Measurements from ENCODE around the gene ITIH3. TPM values are rescaled to one million over a fixed set of nuclear protein-coding genes. Genes with fewer than 3 reads are reported as not detected.

The ITIH3 gene
- total RNA-seq, 1 experiment from 2014 or later = 0.37 TPM

DNA sequence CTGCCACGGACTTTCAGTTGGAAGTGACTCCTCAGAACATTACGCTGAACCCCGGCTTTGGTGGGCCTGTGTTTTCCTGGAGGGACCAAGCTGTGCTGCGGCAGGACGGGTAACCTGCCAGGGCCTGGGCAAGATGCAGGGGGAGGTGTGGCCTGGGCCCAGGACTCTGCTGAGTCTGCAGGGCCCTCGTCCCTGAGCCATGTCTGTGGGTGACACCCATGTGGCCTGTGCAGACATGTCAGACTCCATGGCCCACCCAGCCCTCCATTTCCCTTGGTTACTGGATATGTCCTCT, 4.9 kb upstream of the ITIH3 start:
- H3K36me3 Mint-ChIP-seq = no peaks in the 10 kb centered on the region
- CTCF ChIA-PET = interaction anchor here (1.9 to 5.4 kb wide), 2 partner anchors 10 to 31 kb away, joined by 9 to 41 read pairs; no protein-coding TSS in a partner anchor
- H3K9me3 Mint-ChIP-seq = no peaks in the 10 kb centered on the region
- no peak for ATAC-seq
- H3K27ac Mint-ChIP-seq = no peak overlapping the region
- H3K27me3 Mint-ChIP-seq (ENCODE audit: low read depth) = no peaks in the 10 kb centered on the region
- H3K4me3 Mint-ChIP-seq = no peak overlapping the region
- no peak for TF ChIP-seq ESRRA (CRISPR knock-in tag; IDR thresholded peaks at IDR 0.05; ENCODE audit: borderline replicate concordance)
- TF ChIP-seq, protein P1, sequence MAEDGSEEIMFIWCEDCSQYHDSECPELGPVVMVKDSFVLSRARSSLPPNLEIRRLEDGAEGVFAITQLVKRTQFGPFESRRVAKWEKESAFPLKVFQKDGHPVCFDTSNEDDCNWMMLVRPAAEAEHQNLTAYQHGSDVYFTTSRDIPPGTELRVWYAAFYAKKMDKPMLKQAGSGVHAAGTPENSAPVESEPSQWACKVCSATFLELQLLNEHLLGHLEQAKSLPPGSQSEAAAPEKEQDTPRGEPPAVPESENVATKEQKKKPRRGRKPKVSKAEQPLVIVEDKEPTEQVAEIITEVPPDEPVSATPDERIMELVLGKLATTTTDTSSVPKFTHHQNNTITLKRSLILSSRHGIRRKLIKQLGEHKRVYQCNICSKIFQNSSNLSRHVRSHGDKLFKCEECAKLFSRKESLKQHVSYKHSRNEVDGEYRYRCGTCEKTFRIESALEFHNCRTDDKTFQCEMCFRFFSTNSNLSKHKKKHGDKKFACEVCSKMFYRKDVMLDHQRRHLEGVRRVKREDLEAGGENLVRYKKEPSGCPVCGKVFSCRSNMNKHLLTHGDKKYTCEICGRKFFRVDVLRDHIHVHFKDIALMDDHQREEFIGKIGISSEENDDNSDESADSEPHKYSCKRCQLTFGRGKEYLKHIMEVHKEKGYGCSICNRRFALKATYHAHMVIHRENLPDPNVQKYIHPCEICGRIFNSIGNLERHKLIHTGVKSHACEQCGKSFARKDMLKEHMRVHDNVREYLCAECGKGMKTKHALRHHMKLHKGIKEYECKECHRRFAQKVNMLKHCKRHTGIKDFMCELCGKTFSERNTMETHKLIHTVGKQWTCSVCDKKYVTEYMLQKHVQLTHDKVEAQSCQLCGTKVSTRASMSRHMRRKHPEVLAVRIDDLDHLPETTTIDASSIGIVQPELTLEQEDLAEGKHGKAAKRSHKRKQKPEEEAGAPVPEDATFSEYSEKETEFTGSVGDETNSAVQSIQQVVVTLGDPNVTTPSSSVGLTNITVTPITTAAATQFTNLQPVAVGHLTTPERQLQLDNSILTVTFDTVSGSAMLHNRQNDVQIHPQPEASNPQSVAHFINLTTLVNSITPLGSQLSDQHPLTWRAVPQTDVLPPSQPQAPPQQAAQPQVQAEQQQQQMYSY (CRISPR knock-in tag; IDR thresholded peaks at IDR 0.05) = 0 out of 2 replicates have a peak, but pooled peaks have one; percentile 52
- no peaks in the 10 kb centered on the region for H3K4me1 Mint-ChIP-seq
- POLR2A ChIA-PET = no interaction called here
- DNase-seq (ENCODE audit: low spot score) = no peak

DNA sequence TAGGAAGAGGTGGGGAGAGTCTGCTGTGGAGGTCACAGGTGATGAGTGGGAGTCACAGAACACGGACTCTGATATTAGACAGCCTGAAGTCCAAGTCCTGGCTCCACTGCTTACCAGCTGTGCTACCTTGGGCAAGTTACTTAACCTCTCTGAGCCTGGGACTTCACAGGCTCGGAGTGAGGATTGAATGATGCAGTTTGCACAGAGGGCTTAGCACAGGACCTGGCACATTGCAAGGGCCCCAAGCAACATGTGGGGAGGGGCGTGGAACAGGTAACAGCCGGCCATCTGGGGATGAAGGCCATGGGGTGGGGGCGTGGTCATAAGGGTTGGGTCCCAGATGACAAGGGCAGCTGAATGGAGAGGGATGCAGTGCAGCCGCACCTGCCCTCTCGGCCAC, 4.3 kb upstream of the ITIH3 start:
- Mint-ChIP-seq H3K27ac (no peak overlapping the region), H3K4me3 (no peak overlapping the region), H3K9me3 (no peaks in the 10 kb centered on the region), H3K4me1 (no peaks in the 10 kb centered on the region), H3K27me3 (ENCODE audit: low read depth) (no peaks in the 10 kb centered on the region), H3K36me3 (no peaks in the 10 kb centered on the region)
- TF ChIP-seq, protein P2, sequence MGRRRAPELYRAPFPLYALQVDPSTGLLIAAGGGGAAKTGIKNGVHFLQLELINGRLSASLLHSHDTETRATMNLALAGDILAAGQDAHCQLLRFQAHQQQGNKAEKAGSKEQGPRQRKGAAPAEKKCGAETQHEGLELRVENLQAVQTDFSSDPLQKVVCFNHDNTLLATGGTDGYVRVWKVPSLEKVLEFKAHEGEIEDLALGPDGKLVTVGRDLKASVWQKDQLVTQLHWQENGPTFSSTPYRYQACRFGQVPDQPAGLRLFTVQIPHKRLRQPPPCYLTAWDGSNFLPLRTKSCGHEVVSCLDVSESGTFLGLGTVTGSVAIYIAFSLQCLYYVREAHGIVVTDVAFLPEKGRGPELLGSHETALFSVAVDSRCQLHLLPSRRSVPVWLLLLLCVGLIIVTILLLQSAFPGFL (CRISPR knock-in tag; IDR thresholded peaks at IDR 0.05; ENCODE audit: borderline replicate concordance) = no peak
- TF ChIP-seq, protein P3, sequence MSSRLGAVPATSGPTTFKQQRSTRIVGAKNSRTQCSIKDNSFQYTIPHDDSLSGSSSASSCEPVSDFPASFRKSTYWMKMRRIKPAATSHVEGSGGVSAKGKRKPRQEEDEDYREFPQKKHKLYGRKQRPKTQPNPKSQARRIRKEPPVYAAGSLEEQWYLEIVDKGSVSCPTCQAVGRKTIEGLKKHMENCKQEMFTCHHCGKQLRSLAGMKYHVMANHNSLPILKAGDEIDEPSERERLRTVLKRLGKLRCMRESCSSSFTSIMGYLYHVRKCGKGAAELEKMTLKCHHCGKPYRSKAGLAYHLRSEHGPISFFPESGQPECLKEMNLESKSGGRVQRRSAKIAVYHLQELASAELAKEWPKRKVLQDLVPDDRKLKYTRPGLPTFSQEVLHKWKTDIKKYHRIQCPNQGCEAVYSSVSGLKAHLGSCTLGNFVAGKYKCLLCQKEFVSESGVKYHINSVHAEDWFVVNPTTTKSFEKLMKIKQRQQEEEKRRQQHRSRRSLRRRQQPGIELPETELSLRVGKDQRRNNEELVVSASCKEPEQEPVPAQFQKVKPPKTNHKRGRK (CRISPR knock-in tag; IDR thresholded peaks at IDR 0.05; ENCODE audit: borderline replicate concordance) = no peak
- TF ChIP-seq TP53 (CRISPR knock-in tag; IDR thresholded peaks at IDR 0.05) (no peak), ZNF423 (CRISPR knock-in tag; IDR thresholded peaks at IDR 0.05) (no peak), FOXK1 (CRISPR knock-in tag; IDR thresholded peaks at IDR 0.05) (no peak), RORB (CRISPR knock-in tag; IDR thresholded peaks at IDR 0.05) (no peak), KAT7 (CRISPR knock-in tag; IDR thresholded peaks at IDR 0.05; ENCODE audit: borderline replicate concordance) (no peak)
- ATAC-seq (no peak), DNase-seq (ENCODE audit: low spot score) (no peak)
- CTCF ChIA-PET = interaction anchor here (1.9 to 5.4 kb wide), 2 partner anchors 9 to 30 kb away, joined by 9 to 41 read pairs; no protein-coding TSS in a partner anchor
- POLR2A ChIA-PET = interaction anchor here (0.8 kb wide), 1 partner anchor 8 kb away, joined by 3 read pairs; no protein-coding TSS in a partner anchor

DNA sequence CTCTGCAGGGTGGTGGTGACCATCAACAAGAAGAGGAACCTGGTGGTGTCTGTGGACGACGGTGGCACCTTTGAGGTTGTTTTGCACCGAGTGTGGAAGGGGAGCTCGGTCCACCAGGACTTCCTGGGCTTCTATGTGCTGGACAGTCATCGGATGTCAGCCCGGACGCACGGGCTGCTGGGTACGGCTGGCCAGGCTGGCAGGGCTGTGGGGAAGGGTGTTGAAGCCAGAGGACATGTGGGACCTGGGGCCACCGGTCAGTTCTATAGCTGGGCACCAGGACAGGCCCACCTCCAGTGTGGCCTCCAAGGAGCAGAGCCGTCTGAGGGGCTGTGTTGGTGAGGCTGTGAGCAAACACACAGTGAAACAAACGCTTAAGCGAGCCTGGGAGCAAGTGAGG, 3.9 kb upstream of the ITIH3 start:
- Mint-ChIP-seq H3K36me3 (no peaks in the 10 kb centered on the region), H3K27me3 (ENCODE audit: low read depth) (no peaks in the 10 kb centered on the region), H3K4me1 (no peaks in the 10 kb centered on the region), H3K4me3 (no peak overlapping the region), H3K9me3 (no peaks in the 10 kb centered on the region), H3K27ac (no peak overlapping the region)
- ChIA-PET CTCF (interaction anchor here (5.4 to 5.5 kb wide), 2 partner anchors 8 to 30 kb away, joined by 41 to 96 read pairs; no protein-coding TSS in a partner anchor), POLR2A (interaction anchor here (0.8 kb wide), 1 partner anchor 8 kb away, joined by 3 read pairs; no protein-coding TSS in a partner anchor)
- TF ChIP-seq, protein P4, sequence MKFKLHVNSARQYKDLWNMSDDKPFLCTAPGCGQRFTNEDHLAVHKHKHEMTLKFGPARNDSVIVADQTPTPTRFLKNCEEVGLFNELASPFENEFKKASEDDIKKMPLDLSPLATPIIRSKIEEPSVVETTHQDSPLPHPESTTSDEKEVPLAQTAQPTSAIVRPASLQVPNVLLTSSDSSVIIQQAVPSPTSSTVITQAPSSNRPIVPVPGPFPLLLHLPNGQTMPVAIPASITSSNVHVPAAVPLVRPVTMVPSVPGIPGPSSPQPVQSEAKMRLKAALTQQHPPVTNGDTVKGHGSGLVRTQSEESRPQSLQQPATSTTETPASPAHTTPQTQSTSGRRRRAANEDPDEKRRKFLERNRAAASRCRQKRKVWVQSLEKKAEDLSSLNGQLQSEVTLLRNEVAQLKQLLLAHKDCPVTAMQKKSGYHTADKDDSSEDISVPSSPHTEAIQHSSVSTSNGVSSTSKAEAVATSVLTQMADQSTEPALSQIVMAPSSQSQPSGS (CRISPR knock-in tag; IDR thresholded peaks at IDR 0.05; ENCODE audit: borderline replicate concordance, low read depth) = no peak
- TF ChIP-seq, protein P5, sequence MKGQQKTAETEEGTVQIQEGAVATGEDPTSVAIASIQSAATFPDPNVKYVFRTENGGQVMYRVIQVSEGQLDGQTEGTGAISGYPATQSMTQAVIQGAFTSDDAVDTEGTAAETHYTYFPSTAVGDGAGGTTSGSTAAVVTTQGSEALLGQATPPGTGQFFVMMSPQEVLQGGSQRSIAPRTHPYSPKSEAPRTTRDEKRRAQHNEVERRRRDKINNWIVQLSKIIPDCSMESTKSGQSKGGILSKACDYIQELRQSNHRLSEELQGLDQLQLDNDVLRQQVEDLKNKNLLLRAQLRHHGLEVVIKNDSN (CRISPR knock-in tag; IDR thresholded peaks at IDR 0.05) = no peak
- TF ChIP-seq KAT7 (CRISPR knock-in tag; IDR thresholded peaks at IDR 0.05; ENCODE audit: borderline replicate concordance) (no peak), TCF7 (CRISPR knock-in tag; IDR thresholded peaks at IDR 0.05; ENCODE audit: low read depth) (no peak), ZNF232 (CRISPR knock-in tag; IDR thresholded peaks at IDR 0.05) (no peak)
- TF ChIP-seq, protein P6, sequence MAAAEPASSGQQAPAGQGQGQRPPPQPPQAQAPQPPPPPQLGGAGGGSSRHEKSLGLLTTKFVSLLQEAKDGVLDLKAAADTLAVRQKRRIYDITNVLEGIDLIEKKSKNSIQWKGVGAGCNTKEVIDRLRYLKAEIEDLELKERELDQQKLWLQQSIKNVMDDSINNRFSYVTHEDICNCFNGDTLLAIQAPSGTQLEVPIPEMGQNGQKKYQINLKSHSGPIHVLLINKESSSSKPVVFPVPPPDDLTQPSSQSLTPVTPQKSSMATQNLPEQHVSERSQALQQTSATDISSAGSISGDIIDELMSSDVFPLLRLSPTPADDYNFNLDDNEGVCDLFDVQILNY (CRISPR knock-in tag; IDR thresholded peaks at IDR 0.05) = no peak
- ATAC-seq (no peak), DNase-seq (ENCODE audit: low spot score) (no peak)

Measured in WTC11 (cell line).